Progenitor cell of endocrine pancreas (in vitro differentiated cells): ENCODE results near the gene CREB3L1. TPM values are rescaled to one million over a fixed set of nuclear protein-coding genes. Genes with fewer than 3 reads are reported as not detected.
"Not testable (repeated sequence)": the region's sequence is repeated elsewhere in the genome, so short reads cannot be mapped to it uniquely, and the experiment has no call there.

Source experiments
- DNase-seq: peaks from one replicate; pipeline ENCODE4 v3.0.0; 2021; ENCODE audit warnings: low spot score; ENCODE audit not compliant: unreplicated experiment
- H3K27ac Mint-ChIP-seq: 2 replicates; pipeline ENCODE4 v1.8.0; 2021; ENCODE audit warnings: mild to moderate bottlenecking, moderate library complexity, mixed read lengths
- H3K27me3 Mint-ChIP-seq: 2 replicates; pipeline ENCODE4 v1.8.0; 2021; ENCODE audit warnings: mixed read lengths
- H3K36me3 Mint-ChIP-seq: 2 replicates; pipeline ENCODE4 v1.8.0; 2022; ENCODE audit warnings: mixed read lengths; ENCODE audit not compliant: insufficient read depth
- H3K4me1 Mint-ChIP-seq: 2 replicates; pipeline ENCODE4 v1.8.0; 2021; ENCODE audit warnings: low read depth, mixed read lengths
- H3K4me3 Mint-ChIP-seq: 2 replicates; pipeline ENCODE4 v1.8.0; 2021; ENCODE audit warnings: low read depth, mild to moderate bottlenecking, moderate library complexity, mixed read lengths
- H3K9me3 Mint-ChIP-seq: 2 replicates; pipeline ENCODE4 v1.8.0; 2021; ENCODE audit warnings: low read depth, mixed read lengths
- total RNA-seq: library from RNA; stranded (reverse); gene quantifications from 2 replicates; pipeline ENCODE4 v1.2.1, GENCODE V29; 2021
- TF ChIP-seq, protein P1 (sequence below): fragments of 200-600 bp; sonication (generic); IDR thresholded peaks from one replicate; pipeline ENCODE4 v1.5.0; 2021; ENCODE audit warnings: antibody characterized with exemption, mild to moderate bottlenecking; ENCODE audit not compliant: unreplicated experiment

Gene CREB3L1
- total RNA-seq, 1 donor from 2014 or later: 9.6 TPM

DNA sequence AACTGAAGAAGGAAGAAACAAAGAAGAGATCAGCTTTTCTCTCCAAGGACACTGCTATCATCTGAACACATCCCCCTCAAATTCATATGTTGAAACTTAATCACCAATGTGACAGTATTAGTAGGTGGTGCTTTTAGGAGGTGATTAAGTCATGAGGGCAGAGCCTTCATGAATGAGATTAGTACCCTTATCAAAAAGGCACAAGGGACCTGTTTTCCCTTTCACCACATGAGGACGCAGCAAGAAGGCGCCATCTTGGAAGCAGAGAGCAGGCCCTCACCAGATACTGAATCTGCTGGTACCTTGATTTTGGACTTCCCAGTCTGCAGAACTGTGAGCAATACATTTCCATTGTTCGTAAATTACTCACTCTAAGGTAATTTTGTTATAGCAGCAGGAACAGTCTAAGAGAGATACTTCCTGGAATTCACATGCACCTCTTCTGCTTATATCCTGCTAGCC is 20.9 kb upstream of the CREB3L1 start:
- Mint-ChIP-seq H3K4me3 (no peak overlapping the region), H3K4me1 (peaks cover 18% of the 10 kb centered on the region), H3K9me3 (no peaks in the 10 kb centered on the region), H3K27ac (no peak overlapping the region), H3K36me3 (no peaks in the 10 kb centered on the region), H3K27me3 (no peaks in the 10 kb centered on the region)
- TF ChIP-seq, protein P1, sequence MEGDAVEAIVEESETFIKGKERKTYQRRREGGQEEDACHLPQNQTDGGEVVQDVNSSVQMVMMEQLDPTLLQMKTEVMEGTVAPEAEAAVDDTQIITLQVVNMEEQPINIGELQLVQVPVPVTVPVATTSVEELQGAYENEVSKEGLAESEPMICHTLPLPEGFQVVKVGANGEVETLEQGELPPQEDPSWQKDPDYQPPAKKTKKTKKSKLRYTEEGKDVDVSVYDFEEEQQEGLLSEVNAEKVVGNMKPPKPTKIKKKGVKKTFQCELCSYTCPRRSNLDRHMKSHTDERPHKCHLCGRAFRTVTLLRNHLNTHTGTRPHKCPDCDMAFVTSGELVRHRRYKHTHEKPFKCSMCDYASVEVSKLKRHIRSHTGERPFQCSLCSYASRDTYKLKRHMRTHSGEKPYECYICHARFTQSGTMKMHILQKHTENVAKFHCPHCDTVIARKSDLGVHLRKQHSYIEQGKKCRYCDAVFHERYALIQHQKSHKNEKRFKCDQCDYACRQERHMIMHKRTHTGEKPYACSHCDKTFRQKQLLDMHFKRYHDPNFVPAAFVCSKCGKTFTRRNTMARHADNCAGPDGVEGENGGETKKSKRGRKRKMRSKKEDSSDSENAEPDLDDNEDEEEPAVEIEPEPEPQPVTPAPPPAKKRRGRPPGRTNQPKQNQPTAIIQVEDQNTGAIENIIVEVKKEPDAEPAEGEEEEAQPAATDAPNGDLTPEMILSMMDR: no peak
- DNase-seq: no peak

DNA sequence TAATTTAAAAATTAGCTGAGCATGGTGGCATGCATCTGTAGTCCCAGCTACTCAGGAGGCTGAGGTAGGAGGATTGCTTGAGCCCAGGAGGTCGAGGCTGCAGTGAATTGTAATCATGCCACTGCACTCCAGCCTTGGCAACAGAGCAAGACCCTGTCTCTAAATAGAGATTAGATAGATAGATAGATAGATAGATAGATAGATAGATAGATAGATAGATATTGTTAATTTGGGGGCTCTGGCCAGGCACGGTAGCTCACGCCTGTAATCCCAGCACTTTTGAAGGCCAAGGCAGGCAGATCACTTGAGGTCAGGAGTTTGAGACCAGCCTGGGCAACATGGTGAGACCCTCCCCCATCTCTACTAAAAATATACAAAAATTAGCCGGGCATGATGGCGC is 18.1 kb upstream of the CREB3L1 start:
- not testable (repeated sequence) for DNase-seq, H3K4me1 Mint-ChIP-seq, H3K36me3 Mint-ChIP-seq, H3K27ac Mint-ChIP-seq, H3K9me3 Mint-ChIP-seq, H3K4me3 Mint-ChIP-seq, H3K27me3 Mint-ChIP-seq

DNA sequence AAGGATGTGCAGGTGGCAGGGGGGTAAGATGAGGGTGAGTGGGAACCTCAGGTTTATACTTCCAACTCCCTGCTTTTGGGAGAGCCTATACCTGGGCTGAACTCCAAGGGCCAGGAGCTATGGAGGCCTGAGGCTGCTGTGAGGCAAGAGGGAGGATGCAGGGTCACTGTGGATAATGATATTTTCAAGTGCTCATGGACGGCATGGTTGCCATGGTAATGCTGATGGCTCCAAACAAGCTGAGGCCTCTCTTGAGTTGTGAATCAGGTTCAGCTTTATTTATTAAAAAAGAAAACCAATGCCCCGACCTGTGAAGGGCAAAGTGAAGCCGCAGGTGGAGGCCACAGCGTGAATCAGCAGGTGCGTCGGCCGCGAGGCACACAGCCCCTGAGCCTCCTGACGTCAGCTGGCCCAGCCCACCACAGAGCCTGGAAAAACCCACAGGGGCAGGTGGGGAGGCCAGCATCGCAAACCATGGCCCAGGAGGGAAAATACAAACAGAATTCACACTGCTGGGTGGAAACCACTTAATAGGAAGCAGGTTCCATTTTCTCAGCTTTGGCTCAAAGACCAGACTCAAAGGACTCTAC is 17.4 kb upstream of the CREB3L1 start:
- Mint-ChIP-seq H3K4me3 (no peak overlapping the region), H3K4me1 (peaks cover 2% of the 10 kb centered on the region), H3K27me3 (peaks cover 6% of the 10 kb centered on the region), H3K36me3 (no peaks in the 10 kb centered on the region), H3K27ac (no peak overlapping the region), H3K9me3 (no peaks in the 10 kb centered on the region)
- TF ChIP-seq, protein P1: no peak
- no peak for DNase-seq

DNA sequence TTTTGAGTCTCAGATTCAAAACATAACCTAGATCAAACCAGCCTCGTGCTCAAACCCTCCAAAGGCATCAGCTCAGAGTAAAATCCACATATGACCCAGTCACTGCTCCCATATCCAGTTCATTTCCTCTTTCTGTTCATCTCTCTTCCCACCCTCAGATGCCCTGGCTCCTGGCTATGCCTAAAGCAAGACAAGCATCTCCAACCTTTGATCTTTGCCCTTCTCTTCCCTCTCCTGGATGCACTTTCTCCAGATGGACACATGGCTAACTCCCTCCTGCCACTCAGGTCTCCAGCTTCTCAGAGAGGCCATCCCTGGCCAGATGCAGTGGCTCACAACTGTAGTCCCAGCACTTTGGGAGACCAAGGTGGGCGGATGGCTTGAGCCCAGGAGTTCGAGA is 14.3 kb upstream of the CREB3L1 start:
- no peaks in the 10 kb centered on the region for H3K36me3 Mint-ChIP-seq
- H3K4me1 Mint-ChIP-seq: peaks cover 2% of the 10 kb centered on the region
- no peak overlapping the region for H3K27ac Mint-ChIP-seq
- no peaks in the 10 kb centered on the region for H3K9me3 Mint-ChIP-seq
- no peak overlapping the region for H3K4me3 Mint-ChIP-seq
- peaks cover 6% of the 10 kb centered on the region for H3K27me3 Mint-ChIP-seq
- no peak for DNase-seq
- TF ChIP-seq, protein P1: no peak

DNA sequence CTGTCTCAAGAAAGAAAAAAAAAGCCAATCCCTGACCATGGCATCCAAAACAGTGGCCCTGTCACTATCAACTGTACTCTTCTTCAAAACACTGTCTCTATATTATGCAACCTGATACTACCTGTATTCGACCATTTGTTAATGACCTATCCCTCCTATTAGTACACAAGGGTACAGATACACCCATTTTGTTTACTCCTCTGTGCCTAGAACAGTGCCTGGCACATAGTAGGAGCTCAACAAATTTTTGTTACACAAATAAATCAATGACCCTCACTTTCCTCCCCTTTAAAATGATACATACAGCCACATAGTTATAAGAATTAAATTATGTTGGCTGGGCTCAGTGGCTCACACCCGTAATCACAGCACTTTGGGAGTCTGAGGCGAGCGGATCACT is 13.4 kb upstream of the CREB3L1 start:
- peaks cover 6% of the 10 kb centered on the region for H3K27me3 Mint-ChIP-seq
- no peak for DNase-seq
- no peaks in the 10 kb centered on the region for H3K36me3 Mint-ChIP-seq
- H3K4me1 Mint-ChIP-seq: peaks cover 2% of the 10 kb centered on the region
- TF ChIP-seq, protein P1: no peak
- H3K4me3 Mint-ChIP-seq: no peak overlapping the region
- H3K9me3 Mint-ChIP-seq: no peaks in the 10 kb centered on the region
- H3K27ac Mint-ChIP-seq: no peak overlapping the region

DNA sequence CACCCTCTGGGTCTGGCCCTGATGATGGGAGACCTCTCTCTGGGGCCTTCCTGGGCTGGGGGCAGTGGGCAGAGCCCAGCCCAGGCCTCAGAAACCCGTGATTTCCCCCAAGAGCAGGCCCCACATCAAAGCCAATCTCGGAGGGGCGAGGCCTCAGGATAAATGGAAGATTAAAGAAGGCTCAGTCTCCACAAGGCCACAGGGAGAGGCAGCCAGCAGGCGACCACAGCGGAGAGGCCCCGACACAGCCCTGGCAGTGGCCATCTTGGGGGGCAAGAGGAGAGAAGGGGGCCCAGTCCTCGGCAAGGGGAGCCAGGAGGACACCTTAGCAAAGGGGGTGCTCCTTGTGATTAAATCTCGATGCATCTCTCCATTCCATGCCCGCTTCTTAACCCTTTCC is 12.5 kb upstream of the CREB3L1 start:
- H3K27ac Mint-ChIP-seq: no peak overlapping the region
- H3K4me1 Mint-ChIP-seq: peaks cover 2% of the 10 kb centered on the region
- H3K4me3 Mint-ChIP-seq: no peak overlapping the region
- no peak for DNase-seq
- no peaks in the 10 kb centered on the region for H3K9me3 Mint-ChIP-seq
- H3K27me3 Mint-ChIP-seq: peaks cover 6% of the 10 kb centered on the region
- TF ChIP-seq, protein P1: no peak
- no peaks in the 10 kb centered on the region for H3K36me3 Mint-ChIP-seq
